SK-N-MC (cell line): ENCODE measurements around the gene TRAT1.

Experiments
- EZH2 ChIP-seq: fragments of 200-600 bp; sonication (generic); IDR thresholded peaks from one replicate; pipeline ENCODE4 v1.6.1; 2017; ENCODE audit warnings: antibody characterized with exemption
- FOXP2 ChIP-seq: optimal IDR thresholded peaks from 2 replicates; pipeline ENCODE3; 2011; ENCODE audit warnings: mild to moderate bottlenecking, moderate library complexity; ENCODE audit not compliant: insufficient read depth; ENCODE audit errors: extremely low read length, control extremely low read depth
- POLR2AphosphoS5 ChIP-seq: IDR thresholded peaks from 2 replicates; pipeline ENCODE4 v1.6.1; 2012; ENCODE audit warnings: mild to moderate bottlenecking, low read depth, low read length, borderline replicate concordance

DNA sequence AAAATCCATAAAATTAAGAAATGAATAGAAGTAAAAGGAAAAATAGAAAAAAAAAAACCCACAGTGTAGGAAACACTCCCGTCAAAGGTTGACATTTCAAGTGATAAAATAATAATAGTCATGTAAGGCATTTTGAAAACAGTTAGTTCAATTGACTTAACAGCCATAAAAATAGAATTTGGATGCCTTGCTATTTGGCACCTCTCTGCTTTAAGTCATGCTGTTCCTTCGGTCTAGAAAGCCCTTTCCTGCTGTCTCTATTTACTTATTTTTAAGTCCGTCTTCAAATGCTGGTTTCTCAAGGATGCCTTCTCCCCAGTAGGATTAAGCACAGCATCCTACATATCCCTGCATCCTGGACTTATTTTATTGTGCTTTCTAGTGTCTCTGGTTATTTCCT is 43.1 kb upstream of the TRAT1 start:
- TF ChIP-seq EZH2 (no peak), POLR2AphosphoS5 (no peak), FOXP2 (no peak)
